Kidney epithelial cell (primary cell): ENCODE data around the gene SDK2. TPM values are rescaled to one million over a fixed set of nuclear protein-coding genes. Genes with fewer than 3 reads are reported as not detected.

Source experiments
- DNase-seq: peaks from one replicate; pipeline ENCODE4 v3.0.0-alpha.2; 2010; ENCODE audit warnings: low read depth
- H3K27me3 ChIP-seq: 2 replicates; pipeline ENCODE4 v1.6.0; 2011; ENCODE audit warnings: low read length; ENCODE audit not compliant: control insufficient read depth, insufficient read depth
- H3K36me3 ChIP-seq: 2 replicates; pipeline ENCODE4 v1.5.1; 2011; ENCODE audit warnings: low read length; ENCODE audit not compliant: control insufficient read depth, insufficient read depth
- H3K4me3 ChIP-seq: 2 replicates; pipeline ENCODE4 v1.5.1; 2011; ENCODE audit warnings: low read depth, mild to moderate bottlenecking, control low read depth, low read length
- CTCF ChIP-seq: IDR thresholded peaks from 2 replicates; pipeline ENCODE4 v1.5.1; 2011; ENCODE audit warnings: mild to moderate bottlenecking, moderate library complexity, low read length, control low read depth, inconsistent platforms; ENCODE audit not compliant: insufficient read depth, poor library complexity, severe bottlenecking
- total RNA-seq: library from RNA; depleted of rRNA; stranded (reverse); fragments of >200 nt; gene quantifications from 2 replicates; pipeline ENCODE4 v1.2.3, GENCODE V29; 2015

The SDK2 gene
- total RNA-seq, 1 donor from 2014 or later = 1.2 TPM

- Histone ChIP-seq H3K27me3 (no peaks in the 10 kb centered on the region), H3K4me3 (no peak overlapping the region), H3K36me3 (no peaks in the 10 kb centered on the region)
- no peak for TF ChIP-seq CTCF
- DNase-seq = no peak
These were observed 241.8 kb downstream of the SDK2 start for GRCh38 chr17:73402466-73402865.

GRCh38 chr17:73401911-73402310 is 242.3 kb downstream of the SDK2 start:
- Histone ChIP-seq H3K4me3 (no peak overlapping the region), H3K36me3 (no peaks in the 10 kb centered on the region), H3K27me3 (no peaks in the 10 kb centered on the region)
- no peak for TF ChIP-seq CTCF
- DNase-seq = no peak

GRCh38 chr17:73400915-73401545 is 243.2 kb downstream of the SDK2 start:
- Histone ChIP-seq H3K4me3 (no peak overlapping the region), H3K36me3 (no peaks in the 10 kb centered on the region), H3K27me3 (no peaks in the 10 kb centered on the region)
- DNase-seq = no peak
- no peak for TF ChIP-seq CTCF

GRCh38 chr17:73399056-73399455 is 245.2 kb downstream of the SDK2 start:
- no peak for TF ChIP-seq CTCF
- no peak for DNase-seq
- no peak overlapping the region for H3K4me3 ChIP-seq
- H3K36me3 ChIP-seq = no peaks in the 10 kb centered on the region
- peaks cover 6% of the 10 kb centered on the region for H3K27me3 ChIP-seq

- DNase-seq = no peak
- no peak for TF ChIP-seq CTCF
- peaks cover 6% of the 10 kb centered on the region for H3K27me3 ChIP-seq
- no peak overlapping the region for H3K4me3 ChIP-seq
- no peaks in the 10 kb centered on the region for H3K36me3 ChIP-seq
These were observed 246.2 kb downstream of the SDK2 start for GRCh38 chr17:73397856-73398540.

- no peak for TF ChIP-seq CTCF
- peaks cover 6% of the 10 kb centered on the region for H3K27me3 ChIP-seq
- DNase-seq = no peak
- H3K4me3 ChIP-seq = no peak overlapping the region
- H3K36me3 ChIP-seq = no peaks in the 10 kb centered on the region
These were observed 246.9 kb downstream of the SDK2 start for GRCh38 chr17:73397278-73397826.
